A673 (cell line): ENCODE data around the gene CAPN13.

Source experiments
- EZH2 ChIP-seq: fragments of 200-600 bp; sonication (generic); IDR thresholded peaks from 2 replicates; pipeline ENCODE4 v1.6.1; 2017; ENCODE audit warnings: borderline replicate concordance, low read depth, mild to moderate bottlenecking, mixed read lengths, antibody characterized with exemption, low read length; ENCODE audit not compliant: poor library complexity, severe bottlenecking
- TF ChIP-seq, protein P1 (sequence below): fragments of 300-800, 200-600 bp; sonication (generic); conservative IDR thresholded peaks from 2 replicates; pipeline ENCODE4 v1.5.1; 2017; ENCODE audit warnings: low read depth, mild to moderate bottlenecking, antibody characterized with exemption, low read length, moderate library complexity, mixed read lengths

- TF ChIP-seq, protein P1, sequence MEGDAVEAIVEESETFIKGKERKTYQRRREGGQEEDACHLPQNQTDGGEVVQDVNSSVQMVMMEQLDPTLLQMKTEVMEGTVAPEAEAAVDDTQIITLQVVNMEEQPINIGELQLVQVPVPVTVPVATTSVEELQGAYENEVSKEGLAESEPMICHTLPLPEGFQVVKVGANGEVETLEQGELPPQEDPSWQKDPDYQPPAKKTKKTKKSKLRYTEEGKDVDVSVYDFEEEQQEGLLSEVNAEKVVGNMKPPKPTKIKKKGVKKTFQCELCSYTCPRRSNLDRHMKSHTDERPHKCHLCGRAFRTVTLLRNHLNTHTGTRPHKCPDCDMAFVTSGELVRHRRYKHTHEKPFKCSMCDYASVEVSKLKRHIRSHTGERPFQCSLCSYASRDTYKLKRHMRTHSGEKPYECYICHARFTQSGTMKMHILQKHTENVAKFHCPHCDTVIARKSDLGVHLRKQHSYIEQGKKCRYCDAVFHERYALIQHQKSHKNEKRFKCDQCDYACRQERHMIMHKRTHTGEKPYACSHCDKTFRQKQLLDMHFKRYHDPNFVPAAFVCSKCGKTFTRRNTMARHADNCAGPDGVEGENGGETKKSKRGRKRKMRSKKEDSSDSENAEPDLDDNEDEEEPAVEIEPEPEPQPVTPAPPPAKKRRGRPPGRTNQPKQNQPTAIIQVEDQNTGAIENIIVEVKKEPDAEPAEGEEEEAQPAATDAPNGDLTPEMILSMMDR: no peak
- TF ChIP-seq EZH2: no peak
Observed at GRCh38 chr2:30768708-30769480, 38.4 kb downstream of the CAPN13 start.
